ELR (cell line): ENCODE results near the gene GOPC.
"Not testable (repeated sequence)": the region's sequence is repeated elsewhere in the genome, so short reads cannot be mapped to it uniquely, and the experiment has no call there.

ENCODE experiments used
- DNase-seq: peaks from one replicate; pipeline ENCODE4 v3.0.0-alpha.2; 2015; ENCODE audit warnings: low read depth

Gene GOPC

DNA sequence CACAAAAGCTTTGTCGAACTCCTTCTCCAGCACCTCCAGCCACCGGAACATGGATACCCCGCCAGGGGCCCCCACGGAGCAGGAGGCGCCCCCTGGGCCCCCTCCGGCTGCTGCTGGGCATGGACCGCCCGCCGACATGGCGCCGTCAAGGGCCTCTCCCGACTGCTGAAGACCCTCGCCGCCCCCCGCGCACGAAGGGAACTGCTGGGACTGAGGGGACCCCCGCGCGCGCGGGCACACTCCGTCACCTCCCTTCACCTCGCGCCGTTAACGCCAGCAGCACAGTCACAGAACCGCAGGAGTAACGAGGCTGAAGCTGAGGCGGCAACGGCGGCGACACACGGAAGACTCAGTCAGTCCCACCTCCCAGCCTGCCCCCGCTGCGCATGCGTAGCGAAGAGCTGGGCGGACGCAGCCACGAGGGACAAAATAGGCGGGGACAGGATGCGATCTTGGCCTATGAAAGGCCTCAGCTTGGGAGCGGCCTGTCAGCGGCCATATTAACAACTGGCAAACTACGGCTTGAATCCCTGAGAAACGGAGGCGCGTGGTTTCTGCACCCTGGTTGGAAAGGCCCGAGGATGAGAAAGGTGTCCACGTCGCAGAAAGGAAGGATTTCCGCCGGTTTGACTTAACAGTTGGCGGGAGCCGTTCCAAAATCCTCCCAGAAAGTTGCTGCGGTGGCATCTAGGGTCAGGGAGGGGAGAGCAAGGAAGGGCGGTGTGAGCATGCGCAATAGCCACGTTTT, at the start of gene GOPC:
GOPC (minus strand) TSS at position 361 of the 748 bp plus-strand sequence; CDS start at position 138, 223 bp downstream.
- DNase-seq, result peak; percentile 98

DNA sequence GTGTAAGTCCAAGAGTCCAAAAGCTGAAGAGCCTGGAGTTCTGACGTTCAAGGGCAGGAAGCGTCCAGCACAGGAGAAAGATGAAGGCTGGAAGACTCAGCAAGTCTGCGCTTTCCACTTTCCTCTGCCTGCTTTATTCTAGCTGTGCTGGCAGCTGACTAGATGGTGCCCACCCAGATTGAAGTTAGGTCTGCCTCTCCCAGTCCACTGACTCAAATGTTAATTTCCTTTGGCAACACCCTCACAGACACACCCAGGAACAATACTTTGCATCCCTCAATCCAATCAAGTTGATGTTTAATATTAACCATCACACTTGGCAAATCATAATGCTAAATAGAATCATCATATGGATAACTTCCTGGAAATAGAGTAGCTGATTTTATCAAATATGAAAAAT, 49.7 kb upstream of the GOPC start:
- DNase-seq, result not testable (repeated sequence)

- no peak for DNase-seq
These were observed 40.7 kb upstream of the GOPC start for GRCh38 chr6:117642976-117643375.

- no peak for DNase-seq
These were observed 35.5 kb upstream of the GOPC start for GRCh38 chr6:117637770-117638169.

- DNase-seq, result no peak
These were observed 26.9 kb upstream of the GOPC start for GRCh38 chr6:117629119-117629660.

DNA sequence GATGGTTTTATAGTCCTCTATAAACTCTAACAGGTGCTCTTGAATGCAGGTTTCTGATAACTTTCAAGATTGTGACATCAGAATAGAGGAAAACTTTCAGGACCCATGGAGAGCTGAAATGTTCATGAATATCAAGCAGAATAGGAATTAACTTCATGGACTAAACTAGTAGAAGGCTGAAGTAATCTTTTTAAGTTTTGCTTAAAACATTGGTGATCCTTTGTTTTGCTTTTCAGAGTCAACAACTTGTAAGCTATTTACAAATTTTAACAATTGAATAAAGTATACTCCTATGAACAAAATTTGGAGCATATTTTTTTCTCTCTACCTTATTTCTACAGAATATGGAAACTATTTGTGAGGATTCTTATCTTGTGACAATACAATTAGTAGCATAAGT, 25.2 kb upstream of the GOPC start:
- no peak for DNase-seq

DNA sequence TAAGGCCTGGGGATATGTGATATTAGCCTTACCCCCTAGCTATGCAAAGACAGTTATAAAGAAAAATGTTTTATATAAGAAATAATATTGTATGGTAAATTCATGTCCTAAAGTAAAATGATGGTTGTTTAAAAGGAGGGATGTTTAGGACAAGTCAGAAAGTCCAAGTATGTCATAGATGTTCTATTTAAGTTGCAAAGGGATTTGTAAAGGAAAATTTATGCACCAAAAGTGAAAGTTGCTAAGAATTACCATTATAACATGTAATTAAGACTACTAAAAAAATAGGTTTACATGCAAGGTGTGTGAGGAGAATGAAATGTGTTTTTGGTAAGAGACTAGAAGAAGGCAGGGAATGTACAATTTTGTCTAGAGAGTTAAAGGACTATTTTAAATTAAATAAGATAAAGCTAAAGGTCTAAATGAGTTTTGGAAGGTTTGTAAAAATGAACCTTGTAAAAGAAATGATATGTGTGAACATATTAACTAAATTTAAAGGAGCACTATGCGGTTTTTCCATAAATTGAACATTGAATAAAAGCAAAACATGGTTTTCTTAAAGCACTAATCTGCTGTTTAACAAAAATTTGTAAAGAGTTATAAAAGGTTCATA, 22.7 kb upstream of the GOPC start:
- peak; percentile 43 for DNase-seq

- DNase-seq, result no peak
These were observed 16.9 kb upstream of the GOPC start for GRCh38 chr6:117619178-117619577.

DNA sequence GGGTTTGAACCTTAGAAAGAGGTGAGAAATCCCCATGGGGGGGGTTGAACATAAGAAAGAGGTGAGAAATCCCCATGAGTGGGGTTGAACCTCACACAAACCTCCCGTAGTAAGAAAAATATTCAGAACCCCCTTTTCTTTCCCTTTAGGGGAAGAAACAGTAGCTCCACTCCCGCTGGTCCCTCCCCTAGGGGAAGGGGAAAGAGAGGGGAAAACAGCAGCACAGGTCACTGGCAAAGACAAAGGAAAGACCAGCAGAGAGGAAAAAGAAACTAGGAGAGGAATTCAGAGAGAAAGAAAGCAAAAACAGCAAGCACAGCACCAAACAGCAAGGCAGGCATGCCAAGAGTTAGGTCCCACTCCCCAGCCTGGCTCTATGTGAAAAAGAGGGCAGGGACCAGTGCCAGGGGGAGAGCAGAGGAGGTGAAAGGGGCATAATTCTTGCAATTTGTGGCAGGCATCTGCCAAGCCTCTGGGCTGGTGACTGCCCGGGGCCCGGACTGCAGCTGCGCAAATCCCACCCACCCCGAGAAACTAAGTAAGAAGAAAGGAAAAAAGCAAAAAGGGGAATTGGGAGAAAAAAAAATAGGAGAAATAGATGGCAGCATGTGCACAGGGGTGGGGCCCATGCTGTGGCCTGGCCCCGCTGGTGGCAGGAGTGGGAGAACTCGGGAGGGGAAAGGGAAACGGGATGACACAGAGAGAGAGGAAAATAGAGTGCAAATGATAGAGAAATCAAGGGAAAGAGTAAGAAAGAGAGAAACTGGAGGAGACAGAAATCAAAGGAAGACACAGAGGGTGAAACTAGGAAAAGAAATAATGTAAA, 15.1 kb upstream of the GOPC start:
- no peak for DNase-seq

GRCh38 chr6:117616391-117617209, 14.3 kb upstream of the GOPC start:
- no peak for DNase-seq

- peak; percentile 41 for DNase-seq
These were observed 13.6 kb upstream of the GOPC start for GRCh38 chr6:117615750-117616390.

GRCh38 chr6:117613920-117614560, 11.7 kb upstream of the GOPC start:
- DNase-seq, result peak; percentile 50

DNA sequence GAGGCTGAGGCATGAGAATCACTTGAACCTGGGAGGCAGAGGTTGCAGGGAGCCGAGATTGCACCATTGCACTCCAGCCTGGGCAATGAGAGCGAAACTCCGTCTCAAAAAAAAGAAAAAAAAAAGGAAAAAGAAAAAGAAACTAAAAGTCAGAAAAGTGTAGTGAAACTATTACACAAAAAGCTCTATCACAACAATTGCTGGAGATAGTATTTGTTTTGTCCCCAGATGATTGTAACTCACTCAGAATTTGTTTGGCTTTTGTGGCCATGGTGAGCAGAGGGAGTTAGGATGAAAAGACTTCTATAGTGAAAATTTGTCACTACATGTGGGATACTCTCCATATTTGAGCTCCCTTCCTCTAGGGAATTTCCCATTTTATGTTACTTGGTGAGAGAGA, 5.2 kb upstream of the GOPC start:
- no peak for DNase-seq

DNA sequence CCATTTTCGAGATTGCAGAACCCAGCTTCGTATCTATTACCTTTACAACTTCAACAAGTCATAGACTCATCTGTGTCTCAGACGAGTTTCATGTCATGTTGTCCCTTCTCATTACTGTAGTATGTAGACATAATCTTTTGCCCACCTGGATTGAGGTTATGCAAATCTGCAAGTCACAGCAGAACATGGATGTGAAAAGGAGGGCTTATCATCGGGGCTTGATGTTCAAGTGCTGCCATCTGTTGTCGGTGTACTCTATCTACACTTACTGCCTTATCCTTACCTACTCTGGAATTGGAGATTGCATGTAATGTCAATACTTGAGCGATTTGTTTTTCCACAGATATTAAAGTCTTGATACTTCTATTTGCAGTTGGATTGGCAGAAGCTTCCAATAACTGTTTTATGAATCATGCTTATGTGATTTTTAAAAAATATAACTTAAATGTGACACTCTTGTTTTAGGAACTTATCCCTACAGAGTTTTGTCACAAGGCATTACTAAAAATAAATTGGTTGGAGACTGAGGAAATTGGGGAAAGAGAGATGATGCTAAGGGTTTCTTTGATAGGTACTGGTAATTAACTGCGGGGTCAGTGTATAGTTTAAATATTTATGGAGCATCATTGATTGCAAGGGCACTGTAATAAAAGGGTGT, 3.0 kb upstream of the GOPC start:
- DNase-seq, result peak; percentile 79

- no peak for DNase-seq
These were observed 1.5 kb upstream of the GOPC start for GRCh38 chr6:117603821-117604220.

DNA sequence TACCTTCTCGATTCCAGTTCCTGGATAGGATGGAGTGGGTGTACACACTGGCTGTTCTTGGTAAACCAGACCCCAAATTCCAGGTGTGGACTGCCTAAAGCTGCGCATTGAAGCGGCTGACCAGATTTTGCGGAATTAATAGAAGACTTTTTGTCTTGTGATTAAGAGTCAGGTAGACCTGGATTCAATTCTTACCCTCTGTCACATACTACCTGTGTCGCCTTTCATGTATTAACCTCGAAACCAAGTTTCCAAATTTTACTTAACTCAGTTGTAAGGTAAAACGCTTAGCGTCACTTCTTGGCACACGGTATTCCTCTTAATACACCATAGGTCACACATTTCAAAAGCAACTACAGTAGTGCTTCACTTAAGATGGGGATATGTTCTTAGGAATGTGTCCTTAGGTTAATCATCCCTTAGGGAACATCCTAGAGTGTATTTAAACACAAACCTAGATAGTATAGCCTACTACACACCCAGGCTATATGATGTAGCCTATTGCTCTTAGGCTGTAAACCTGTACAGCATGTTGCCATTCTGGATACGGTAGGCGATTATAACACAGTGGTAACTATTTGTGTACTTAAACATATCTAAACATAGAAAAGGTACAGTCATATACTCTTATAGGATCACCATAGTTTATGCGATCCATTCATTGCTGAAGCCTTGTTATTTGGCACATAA, 733 bp upstream of the GOPC start:
- peak; percentile 1 for DNase-seq

DNA sequence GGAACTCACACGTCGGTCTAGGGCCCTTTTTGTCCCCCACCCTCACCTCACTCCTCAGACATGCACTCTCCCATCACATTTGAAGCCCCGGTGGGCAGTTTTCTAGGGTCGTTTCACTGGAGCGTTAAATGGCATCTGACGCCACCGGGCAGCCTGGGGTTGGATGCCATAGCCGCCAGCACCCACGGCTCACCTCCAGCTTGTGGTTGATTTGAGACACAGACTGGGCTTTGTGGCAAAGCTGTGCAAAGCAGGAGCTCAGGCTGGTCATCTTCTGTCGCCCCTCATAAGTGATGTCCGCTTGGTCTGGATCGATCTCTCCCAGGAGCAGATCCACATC, 530 bp downstream of the GOPC start:
- no peak for DNase-seq

DNA sequence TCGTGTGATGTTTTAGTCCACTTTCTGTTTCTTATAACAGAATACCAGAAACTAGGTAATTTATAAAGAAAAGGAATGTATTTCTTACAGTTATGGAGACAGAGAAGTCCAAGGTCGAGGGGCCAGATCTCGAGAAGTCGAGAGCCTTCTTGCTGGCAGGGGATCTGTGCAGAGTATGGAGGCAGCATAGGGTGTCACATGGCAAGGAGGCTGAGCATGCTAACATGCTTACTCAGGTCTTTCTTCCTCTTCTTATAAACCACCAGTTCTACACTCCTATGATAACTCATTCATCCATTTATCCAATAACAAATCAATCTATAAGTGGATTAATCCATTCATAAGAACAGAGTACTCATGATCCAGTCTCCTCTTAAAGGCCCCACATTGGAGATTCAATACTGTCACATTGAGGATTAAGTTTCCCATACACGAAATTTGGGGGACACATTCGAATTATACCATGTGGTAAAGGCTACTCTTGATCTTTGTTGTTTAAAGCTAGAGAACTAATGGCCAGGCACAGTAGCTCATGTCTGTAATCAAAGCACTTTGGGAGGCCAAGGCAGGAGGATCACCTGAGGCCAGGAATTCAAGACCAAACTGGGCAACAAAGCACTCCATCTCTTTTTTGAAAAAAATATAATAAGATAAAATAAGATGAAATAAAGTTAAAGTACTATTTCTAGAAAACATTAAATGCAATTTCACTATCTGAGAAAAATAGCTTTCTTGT, 2.1 kb downstream of the GOPC start:
- DNase-seq, result peak; percentile 33

GRCh38 chr6:117597755-117598154, 4.6 kb downstream of the GOPC start:
- no peak for DNase-seq
